ENCODE results near the gene CYP2A6.
"Not testable (repeated sequence)": the region's sequence is repeated elsewhere in the genome, so short reads cannot be mapped to it uniquely, and the experiment has no call there.

CYP2A6 gene

GRCh38 chr19:40818480-40819399 is 31.5 kb downstream of the CYP2A6 start:
- DNase-seq: not testable (repeated sequence)

- no peak for DNase-seq
Measured at GRCh38 chr19:40815223-40815622, 35.0 kb downstream of the CYP2A6 start.

DNA sequence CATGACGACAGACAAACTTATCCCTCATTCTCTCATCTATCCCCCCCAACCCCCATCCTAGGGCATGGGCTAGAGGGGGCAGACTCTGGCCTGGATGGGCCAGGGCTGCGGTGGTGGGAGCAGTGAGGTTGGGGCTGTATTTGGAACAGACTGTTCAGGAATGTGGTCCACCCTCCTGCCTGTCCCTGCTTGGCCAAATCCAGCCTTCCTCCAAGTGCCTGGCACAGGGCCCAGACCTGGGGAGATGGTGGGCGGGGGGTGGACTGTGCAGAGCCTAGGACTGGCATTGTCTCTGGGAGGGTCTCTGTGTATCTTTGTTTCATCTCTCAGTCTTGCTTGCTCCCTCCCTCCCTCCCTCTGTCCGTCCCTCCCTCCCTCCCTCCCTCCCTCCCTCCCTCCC is 37.1 kb downstream of the CYP2A6 start:
- no peak for DNase-seq

DNA sequence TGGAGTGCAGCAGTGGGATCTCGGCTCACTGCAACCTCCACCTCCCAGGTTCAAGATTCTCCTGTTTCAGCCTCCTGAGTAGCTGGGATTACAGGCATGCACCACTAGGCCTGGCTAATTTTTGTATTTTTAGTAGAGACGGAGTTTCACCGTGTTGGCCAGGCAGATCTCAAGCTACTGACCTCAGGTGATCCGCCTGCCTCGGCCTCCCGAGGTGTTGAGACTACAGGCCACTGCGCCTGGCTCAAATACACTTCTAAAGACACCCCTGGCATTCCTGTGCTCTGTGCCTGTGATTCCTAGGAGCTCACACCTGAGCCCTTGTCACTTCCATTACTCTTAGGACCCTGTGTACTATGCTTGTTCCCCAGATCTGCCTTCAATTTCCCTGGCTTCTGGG is 37.7 kb downstream of the CYP2A6 start:
- not testable (repeated sequence) for DNase-seq

- DNase-seq: no peak
Measured at GRCh38 chr19:40811478-40812341, 38.5 kb downstream of the CYP2A6 start.

DNA sequence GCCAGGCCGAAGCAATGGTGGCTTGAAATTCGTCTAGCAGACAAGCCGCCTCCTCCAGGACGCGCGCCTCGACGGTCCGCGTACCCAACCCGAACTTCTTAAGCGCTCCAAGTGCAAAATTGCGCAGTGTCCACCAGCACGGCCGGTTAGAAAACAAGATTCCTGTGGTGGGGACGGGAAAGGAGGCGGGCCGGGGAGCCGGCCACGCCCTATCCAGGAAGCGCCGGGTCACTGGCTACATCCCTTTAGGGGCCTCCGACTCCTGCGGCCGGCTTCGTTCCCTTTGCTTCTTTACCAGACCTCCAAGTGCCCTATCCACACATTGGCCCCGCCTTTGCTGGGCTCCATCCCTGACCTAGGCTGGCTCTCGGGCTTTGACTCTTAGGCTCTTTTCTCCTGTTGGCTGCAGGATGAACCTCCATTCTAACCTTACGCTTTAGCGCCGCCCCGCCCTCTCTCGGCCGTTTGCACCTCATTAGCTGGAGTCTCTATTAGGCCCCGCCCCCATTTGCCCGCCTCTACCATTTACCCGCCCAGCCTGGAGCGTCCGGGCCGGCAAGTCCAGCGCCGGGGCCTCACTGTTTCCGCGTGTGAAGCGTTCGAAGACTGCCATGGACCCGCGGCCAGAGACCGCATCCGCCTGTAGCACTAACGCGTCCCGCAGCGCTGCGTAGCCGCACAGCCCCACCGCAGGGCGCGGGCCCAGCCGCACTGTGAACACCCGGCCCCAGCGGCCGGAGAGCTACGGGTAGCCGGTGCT is 39.4 kb downstream of the CYP2A6 start:
- DNase-seq: not testable (repeated sequence)

GRCh38 chr19:40810160-40810559 is 40.1 kb downstream of the CYP2A6 start:
- DNase-seq: no peak

- DNase-seq: no peak
Measured at GRCh38 chr19:40809358-40810086, 40.7 kb downstream of the CYP2A6 start.

DNA sequence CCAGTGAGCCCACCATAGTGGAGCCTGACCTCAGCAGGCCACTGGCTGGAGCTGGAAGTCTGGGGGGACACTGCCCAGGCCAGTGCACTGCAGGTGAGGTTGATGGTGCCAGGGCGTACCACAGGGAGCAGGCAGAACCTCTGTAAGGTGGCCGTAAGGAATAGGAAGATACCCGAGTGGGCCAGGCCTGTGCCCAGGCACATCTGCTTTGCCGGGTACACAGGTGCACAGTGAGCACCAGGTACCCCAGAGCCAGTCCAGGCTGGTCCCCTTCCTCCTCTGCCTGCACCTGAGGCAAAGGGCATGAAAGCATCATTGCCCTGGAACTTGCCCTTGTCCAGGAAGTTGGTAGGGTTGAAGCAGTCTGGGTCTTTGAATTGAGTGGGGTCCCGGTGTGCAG is 41.8 kb downstream of the CYP2A6 start:
- DNase-seq: no peak

DNA sequence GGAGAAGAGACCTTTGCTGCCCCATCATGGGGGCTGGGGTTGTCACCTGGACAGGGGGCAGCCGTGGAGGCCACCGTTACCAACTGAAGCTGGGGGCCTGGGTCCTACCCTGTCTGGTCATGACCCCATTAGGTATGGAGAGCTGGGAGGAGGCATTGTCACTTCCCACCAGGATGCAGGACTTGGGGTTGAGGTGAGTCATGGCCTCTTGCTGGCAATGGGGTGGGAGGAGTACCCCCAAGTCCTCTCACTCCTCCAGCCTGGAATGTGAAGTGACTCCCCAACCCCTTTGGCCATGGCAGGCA is 42.3 kb downstream of the CYP2A6 start:
- no peak for DNase-seq

GRCh38 chr19:40807147-40808020 is 42.9 kb downstream of the CYP2A6 start:
- no peak for DNase-seq

GRCh38 chr19:40806423-40807146 is 43.7 kb downstream of the CYP2A6 start:
- DNase-seq: no peak

DNA sequence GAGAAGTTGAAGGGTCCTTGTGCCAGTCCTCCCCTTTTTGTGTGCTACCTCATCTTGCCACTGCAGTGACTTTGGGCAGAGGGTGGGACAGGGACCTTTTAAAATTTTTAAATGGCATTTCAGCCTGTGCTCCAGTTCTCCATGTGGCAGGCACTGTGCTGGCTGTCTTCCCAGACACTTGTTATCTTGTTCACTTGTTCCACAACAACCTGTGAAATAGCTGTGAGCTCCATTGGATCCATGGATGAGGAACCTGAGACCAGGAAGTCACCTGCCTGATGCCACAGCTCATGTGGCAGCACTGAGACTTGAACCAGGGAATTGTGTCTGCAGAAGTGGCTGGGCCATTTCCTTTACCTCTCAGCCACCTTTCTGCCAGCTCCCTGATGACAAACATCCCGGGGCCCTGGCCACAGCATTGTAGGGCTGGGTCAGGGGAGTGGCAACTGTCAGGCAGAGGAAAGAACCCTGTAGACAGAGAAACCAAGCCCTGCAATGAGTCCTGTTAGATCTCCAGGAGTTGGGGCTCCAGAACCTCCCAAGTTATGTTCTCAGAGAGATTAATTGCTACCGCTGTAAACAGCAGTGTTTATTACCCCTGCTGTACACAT is 44.9 kb downstream of the CYP2A6 start:
- no peak for DNase-seq

DNA sequence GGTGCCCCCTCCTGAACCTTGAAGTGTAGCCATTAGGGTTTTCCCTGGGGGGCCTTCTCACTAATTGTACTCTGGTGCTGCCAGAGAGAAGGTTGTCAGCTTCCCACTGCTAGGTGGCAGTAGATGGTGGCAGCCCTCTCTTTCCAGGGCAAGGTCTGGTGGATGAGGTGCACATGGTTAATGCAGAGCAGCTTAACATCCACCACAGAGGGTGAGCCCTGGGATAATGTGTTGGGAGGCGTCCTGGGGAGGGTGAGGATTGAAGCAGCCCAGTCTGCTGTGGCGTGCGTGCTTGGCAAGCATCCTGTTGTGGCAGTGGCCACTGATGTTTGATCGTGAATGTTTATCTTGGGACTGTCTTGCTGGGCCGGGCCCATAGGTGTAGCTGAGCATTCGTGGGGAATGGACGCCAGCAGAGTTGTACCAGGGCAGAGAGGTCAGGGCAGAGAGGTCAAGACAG is 45.4 kb downstream of the CYP2A6 start:
- DNase-seq: no peak

DNA sequence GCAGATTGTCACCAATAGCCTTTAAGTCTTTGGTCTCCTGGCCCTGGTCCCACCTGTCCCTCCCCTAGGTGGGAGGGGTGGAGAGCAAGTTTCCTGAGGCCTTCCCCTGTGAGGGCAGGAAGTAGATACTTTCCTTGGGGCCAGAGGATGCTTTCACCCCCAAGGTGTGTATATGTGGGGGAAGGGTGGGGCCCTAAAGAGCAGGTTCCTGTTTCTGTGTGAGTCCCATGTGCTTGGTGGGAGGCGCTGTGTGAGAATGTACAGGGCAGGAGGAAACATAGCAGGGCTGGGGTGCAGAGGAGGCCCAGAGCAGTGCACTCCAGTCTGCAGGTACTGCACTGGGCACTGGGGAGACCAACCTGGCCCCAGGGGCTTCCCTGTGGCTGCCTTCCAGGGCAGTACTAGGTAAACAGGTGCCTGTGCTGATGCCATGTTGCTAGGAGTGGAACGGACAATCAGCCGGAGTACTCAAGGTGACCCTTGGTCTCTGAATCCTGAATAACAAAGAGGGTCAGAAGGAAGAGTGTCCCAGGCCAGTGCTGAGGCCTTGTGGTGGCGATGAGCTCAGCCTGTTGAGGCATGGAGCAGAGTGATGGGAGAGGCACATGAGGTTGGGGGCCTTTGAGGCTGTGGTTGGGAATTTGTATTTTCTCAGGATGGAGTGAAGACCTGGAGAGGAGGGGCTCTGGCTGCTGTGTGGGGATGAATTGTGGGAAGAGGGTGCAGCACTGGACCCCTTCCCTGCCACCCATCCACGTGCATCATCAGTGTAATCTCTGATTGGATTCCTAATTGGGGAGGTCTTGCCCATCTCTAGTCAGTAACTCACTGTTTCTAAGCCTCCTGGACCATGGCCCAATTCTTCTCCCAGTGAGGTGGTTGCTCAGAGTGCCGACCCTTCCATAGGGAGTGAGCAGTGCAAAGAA is 46.1 kb downstream of the CYP2A6 start:
- no peak for DNase-seq

DNA sequence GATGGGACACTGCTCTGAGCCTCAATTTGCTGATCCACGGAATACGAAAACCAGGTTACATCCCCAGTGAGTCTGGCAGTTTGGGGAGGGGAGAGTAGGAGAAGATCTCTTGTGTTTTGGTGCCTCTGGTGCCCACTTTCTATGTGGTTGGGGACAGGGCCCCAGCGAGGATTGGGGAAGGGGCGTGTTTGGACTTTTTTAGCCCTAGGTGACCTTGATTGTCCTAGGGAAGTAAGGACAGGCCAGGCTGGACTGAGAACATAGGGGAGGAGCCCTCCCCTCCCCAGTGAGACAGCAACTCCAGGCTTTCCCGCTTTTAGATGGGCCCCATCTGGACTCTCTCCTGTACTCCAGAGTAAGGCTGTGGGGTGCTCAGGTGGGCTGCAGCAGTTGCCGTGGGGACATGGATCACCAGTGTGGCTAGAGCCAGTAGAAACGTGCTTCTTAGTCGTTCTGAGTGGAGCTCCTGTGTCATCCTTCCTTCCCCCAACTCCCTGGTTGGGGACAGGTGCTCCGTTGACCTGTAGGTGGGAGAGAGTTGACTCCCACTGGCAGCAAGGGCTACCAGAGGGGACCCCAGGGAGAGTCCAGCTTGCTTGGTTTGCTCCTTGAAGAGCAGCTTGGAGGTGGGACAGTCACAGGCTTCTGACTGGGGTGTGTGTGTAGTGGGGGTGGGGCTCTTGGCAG is 46.9 kb downstream of the CYP2A6 start:
- no peak for DNase-seq

GRCh38 chr19:40802300-40803169 is 47.7 kb downstream of the CYP2A6 start:
- DNase-seq: no peak
